Vagina (tissue), 2 donors: ENCODE data around the gene TNFRSF14. TPM values are rescaled to one million over a fixed set of nuclear protein-coding genes. Genes with fewer than 3 reads are reported as not detected.

Experiments
- DNase-seq, 2 donors: peaks; one replicate each; pipeline ENCODE4 v3.0.0-alpha.2; 2017; ENCODE audit errors: extremely low spot score in 2 of 2
- H3K27ac ChIP-seq: fragments of 200-600 bp; sonication (generic); one replicate; pipeline ENCODE4 v1.5.1; 2019
- H3K27me3 ChIP-seq: fragments of 200-600 bp; sonication (generic); one replicate; pipeline ENCODE4 v1.5.1; 2019
- H3K36me3 ChIP-seq, 2 donors: fragments of 200-600 bp; sonication (generic); one replicate each; pipeline ENCODE4 v1.5.1; 2017 to 2019
- H3K4me1 ChIP-seq: fragments of 200-600 bp; sonication (generic); one replicate; pipeline ENCODE4 v1.5.1; 2019
- H3K4me3 ChIP-seq, 2 donors: fragments of 200-600 bp; sonication (generic); 1 replicate in 1 of 2; 2 replicates in 1 of 2; pipeline ENCODE4 v1.5.1; 2016 to 2019
- H3K9me3 ChIP-seq: fragments of 200-600 bp; sonication (generic); one replicate; pipeline ENCODE4 v1.5.1; 2019
- CTCF ChIP-seq, 3 experiments: fragments of 450-650 bp in 2 of 3; fragments of 200-600 bp in 1 of 3; sonication (generic) in 1 of 3; IDR thresholded peaks; one replicate each; pipeline ENCODE4 v1.5.1; 2017 to 2019; ENCODE audit warnings: antibody characterized with exemption in 3 of 3, mild to moderate bottlenecking in 2 of 3, moderate library complexity in 2 of 3
- POLR2A ChIP-seq, 2 donors: fragments of 450-650 bp; IDR thresholded peaks; one replicate each; pipeline ENCODE4 v1.6.1; 2017; ENCODE audit warnings: antibody characterized with exemption in 2 of 2, mild to moderate bottlenecking in 2 of 2, moderate library complexity in 2 of 2
- POLR2AphosphoS5 ChIP-seq, 2 donors: sonication (generic); formaldehyde crosslinking; IDR thresholded peaks; one replicate each; pipeline ENCODE4 v1.9.0; 2017; ENCODE audit warnings: antibody characterized with exemption in 2 of 2, mild to moderate bottlenecking in 2 of 2, low read depth in 1 of 2; ENCODE audit not compliant: insufficient read depth in 1 of 2
- intact Hi-C: fragments of 100-400 bp; cut with DNase I; formaldehyde crosslinking; loops from one replicate; pipeline ENCODE4 v1.15.1; 2023
- total RNA-seq: library from RNA; depleted of rRNA; stranded (reverse); fragments of >200 nt; gene quantifications from one replicate; pipeline ENCODE4 v1.2.3, GENCODE V29; 2016

TNFRSF14 gene
- total RNA-seq, 1 donor from 2014 or later: 49.6 TPM

DNA sequence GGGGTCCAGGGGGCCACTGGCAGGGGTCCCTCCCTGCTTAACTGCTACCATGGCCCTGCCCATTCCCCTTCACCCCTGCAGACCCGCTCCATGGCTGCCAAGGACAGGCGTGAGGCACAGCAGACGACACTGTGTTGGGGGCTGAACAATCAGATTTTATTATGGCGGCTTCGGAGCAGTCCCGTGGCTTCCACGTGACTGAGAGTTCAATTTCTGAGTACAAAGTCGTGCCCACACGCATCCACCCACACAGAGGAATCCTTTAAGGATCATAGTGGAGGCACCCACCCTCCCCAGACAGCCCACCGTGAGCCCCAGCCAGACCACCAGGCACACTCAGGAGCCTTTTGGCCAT is 27.6 kb upstream of the TNFRSF14 start:
- H3K9me3 ChIP-seq: no peaks in the 10 kb centered on the region
- intact Hi-C loops: loop anchor here (5.0 kb wide), 1 partner anchor 116 kb away; the partner anchor contains the start of gene PEX10
- H3K36me3 ChIP-seq: no peaks in the 10 kb centered on the region
- no peak for DNase-seq
- peaks cover 78% of the 10 kb centered on the region for H3K4me1 ChIP-seq
- H3K4me3 ChIP-seq: peak overlapping the region in 1 of 2 donors; percentile 39
- H3K27me3 ChIP-seq: no peaks in the 10 kb centered on the region
- TF ChIP-seq CTCF (IDR thresholded peaks at IDR 0.05): no peak
- TF ChIP-seq POLR2AphosphoS5 (IDR thresholded peaks at IDR 0.05; ENCODE audit: insufficient read depth in 1 of 2, low read depth in 1 of 2): no peak
- no peak for TF ChIP-seq POLR2A (IDR thresholded peaks at IDR 0.05)
- peak overlapping the region; percentile 27 for H3K27ac ChIP-seq

DNA sequence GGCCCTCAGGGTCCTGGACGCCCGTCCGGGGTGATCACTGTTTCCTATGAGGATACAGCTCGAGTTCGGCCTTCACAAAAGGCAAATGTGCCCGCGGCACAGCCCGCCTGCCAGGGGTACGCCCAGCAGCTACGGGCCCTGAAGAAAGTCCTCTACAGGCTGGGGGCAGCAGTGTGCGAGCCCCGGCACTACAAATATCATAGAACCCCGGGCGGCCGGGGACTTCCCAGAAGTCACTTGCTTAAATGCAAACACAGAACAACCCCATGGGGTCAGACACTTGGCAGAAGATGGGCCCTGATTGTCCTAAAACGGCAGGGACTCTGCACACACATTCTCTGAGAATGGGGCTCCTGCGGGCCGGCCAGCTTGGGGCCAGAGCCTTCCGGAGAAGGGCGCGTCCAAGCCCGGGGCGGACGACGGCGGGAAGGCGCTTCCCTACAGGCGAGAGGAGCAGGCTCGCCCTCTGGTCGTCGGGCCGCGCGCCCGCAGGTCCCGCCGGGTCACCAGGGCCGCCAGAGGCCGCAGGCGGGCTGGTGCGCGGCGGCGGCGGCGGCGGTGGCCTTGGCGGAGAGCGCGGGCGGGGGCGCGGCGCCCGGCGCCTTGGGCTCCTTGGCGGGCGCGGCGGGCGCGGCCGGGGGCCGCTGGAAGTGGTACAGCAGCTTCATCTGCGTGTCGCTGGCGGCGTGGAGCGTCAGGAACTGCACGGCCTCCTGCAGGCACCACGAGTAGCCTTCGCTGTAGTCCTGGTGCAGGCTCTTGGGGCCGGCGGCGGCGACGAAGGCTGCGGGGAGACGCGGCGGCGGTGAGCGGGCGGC is 27.0 kb upstream of the TNFRSF14 start:
- Histone ChIP-seq H3K4me1 (peaks cover 78% of the 10 kb centered on the region), H3K4me3 (peak overlapping the region; percentile 39 to 46), H3K27me3 (no peaks in the 10 kb centered on the region), H3K9me3 (no peaks in the 10 kb centered on the region), H3K36me3 (no peaks in the 10 kb centered on the region), H3K27ac (peak overlapping the region; percentile 27)
- intact Hi-C loops: loop anchor here (5.0 kb wide), 1 partner anchor 117 kb away; the partner anchor contains the start of gene PEX10
- no peak for DNase-seq
- no peak for TF ChIP-seq POLR2A (IDR thresholded peaks at IDR 0.05)
- no peak for TF ChIP-seq POLR2AphosphoS5 (IDR thresholded peaks at IDR 0.05; ENCODE audit: insufficient read depth in 1 of 2, low read depth in 1 of 2)
- TF ChIP-seq CTCF (IDR thresholded peaks at IDR 0.05): no peak

GRCh38 chr1:2529784-2530512 is 26.2 kb upstream of the TNFRSF14 start, which contains the start of gene HES5:
TSS of gene HES5 (minus strand) at chr1:2530263. CDS start at chr1:2530164, 99 bp downstream.
- TF ChIP-seq POLR2A (IDR thresholded peaks at IDR 0.05): no peak
- TF ChIP-seq CTCF (IDR thresholded peaks at IDR 0.05): no peak
- TF ChIP-seq POLR2AphosphoS5 (IDR thresholded peaks at IDR 0.05; ENCODE audit: insufficient read depth in 1 of 2, low read depth in 1 of 2): no peak
- intact Hi-C loops: loop anchor here (5.0 kb wide), 1 partner anchor 118 kb away; the partner anchor contains the start of gene PEX10
- no peaks in the 10 kb centered on the region for H3K27me3 ChIP-seq
- H3K4me1 ChIP-seq: peaks cover 78% of the 10 kb centered on the region
- peak within 1 kb of the TSS; percentile 39 to 46 for H3K4me3 ChIP-seq
- peak within 1 kb of the TSS; percentile 27 for H3K27ac ChIP-seq
- no peaks in the 10 kb centered on the region for H3K9me3 ChIP-seq
- no peaks in the 10 kb centered on the region for H3K36me3 ChIP-seq
- no peak for DNase-seq

GRCh38 chr1:2530513-2531361 is 25.4 kb upstream of the TNFRSF14 start:
- H3K27me3 ChIP-seq: no peaks in the 10 kb centered on the region
- no peaks in the 10 kb centered on the region for H3K9me3 ChIP-seq
- peaks cover 78% of the 10 kb centered on the region for H3K4me1 ChIP-seq
- TF ChIP-seq POLR2A (IDR thresholded peaks at IDR 0.05): no peak
- no peak for TF ChIP-seq POLR2AphosphoS5 (IDR thresholded peaks at IDR 0.05; ENCODE audit: insufficient read depth in 1 of 2, low read depth in 1 of 2)
- no peak for TF ChIP-seq CTCF (IDR thresholded peaks at IDR 0.05)
- peak overlapping the region in 1 of 2 donors; percentile 46 for H3K4me3 ChIP-seq
- intact Hi-C loops: no loop called here
- DNase-seq: no peak
- no peaks in the 10 kb centered on the region for H3K36me3 ChIP-seq
- H3K27ac ChIP-seq: no peak overlapping the region
